Thyroid gland (tissue), 4 donors: ENCODE measurements around the gene NYNRIN. TPM values are rescaled to one million over a fixed set of nuclear protein-coding genes. Genes with fewer than 3 reads are reported as not detected.

Source experiments
- DNase-seq, 2 donors: peaks; one replicate each; pipeline ENCODE4 v3.0.0-alpha.2; 2019
- H3K27ac ChIP-seq, 3 donors: fragments of 200-600 bp; sonication (generic); 1 replicate in 2 of 3; 2 replicates in 1 of 3; pipeline ENCODE4 v1.5.1; 2016 to 2019; ENCODE audit warnings: mild to moderate bottlenecking in 1 of 3, moderate library complexity in 1 of 3
- H3K27me3 ChIP-seq: fragments of 200-600 bp; sonication (generic); one replicate; pipeline ENCODE4 v1.5.1; 2019
- H3K36me3 ChIP-seq, 2 donors: fragments of 200-600 bp; sonication (generic); one replicate each; pipeline ENCODE4 v1.5.1; 2016 to 2019
- H3K4me1 ChIP-seq, 2 donors: fragments of 200-600 bp; sonication (generic); one replicate each; pipeline ENCODE4 v1.5.1; 2017 to 2019
- H3K4me3 ChIP-seq, 3 donors: fragments of 200-600 bp; sonication (generic); replicated peaks in 1 of 3; 1 replicate in 2 of 3; 2 replicates in 1 of 3; pipeline ENCODE4 v1.5.1; 2016; ENCODE audit warnings: mild to moderate bottlenecking in 1 of 3
- H3K9me3 ChIP-seq: fragments of 200-600 bp; sonication (generic); one replicate; pipeline ENCODE4 v1.5.1; 2017
- POLR2A ChIP-seq, 2 donors: fragments of 450-650 bp; IDR thresholded peaks; one replicate each; pipeline ENCODE4 v1.6.1; 2017; ENCODE audit warnings: antibody characterized with exemption in 2 of 2, mild to moderate bottlenecking in 2 of 2, moderate library complexity in 1 of 2
- WGBS, 2 donors: methylation state at CpG; one replicate each; pipeline ENCODE4 v1.1.5; 2017; 5-methylcytosine and 5-hydroxymethylcytosine counted together
- intact Hi-C: fragments of 100-400 bp; cut with DNase I; formaldehyde crosslinking; loops from one replicate; pipeline ENCODE4 v1.15.1; 2023
- total RNA-seq, 4 donors: library from RNA; depleted of rRNA; stranded (reverse); fragments of >200 nt; gene quantifications; one replicate each; pipeline ENCODE4 v1.2.3, GENCODE V29; 2016
- TF ChIP-seq, protein P1 (sequence below), 6 experiments: fragments of 200-600 bp in 3 of 6; fragments of 450-650 bp in 3 of 6; sonication (generic) in 3 of 6; IDR thresholded peaks; one replicate each; pipeline ENCODE4 v1.5.1; 2016 to 2019; ENCODE audit warnings: antibody characterized with exemption in 6 of 6, mild to moderate bottlenecking in 2 of 6, inconsistent platforms in 1 of 6, moderate library complexity in 1 of 6

NYNRIN gene
- total RNA-seq, 4 donors from 2014 or later = 11.7 to 19.9 (median 12.3) TPM

DNA sequence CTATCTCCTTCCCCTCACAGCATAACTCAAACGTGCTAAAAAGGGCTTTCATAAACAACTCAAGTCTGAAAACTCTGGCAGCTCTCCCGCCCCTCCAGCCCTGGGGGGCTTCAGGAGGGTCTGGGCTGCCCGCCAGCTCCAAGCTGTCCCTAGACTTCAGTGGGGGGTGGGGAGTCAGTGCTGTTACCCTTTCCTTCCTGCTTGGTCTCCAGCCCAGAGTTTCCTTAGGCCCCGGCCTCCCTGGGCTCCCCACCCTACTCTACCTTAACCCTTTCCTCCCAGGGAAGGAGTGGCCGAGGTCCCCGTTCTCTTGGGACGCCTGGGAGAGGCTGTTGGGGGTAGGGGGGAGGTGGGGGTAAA lies 530 bp upstream of the NYNRIN start:
- H3K27me3 ChIP-seq = no peaks in the 10 kb centered on the region
- WGBS, 2 donors = 14 to 19% methylated on average over 7 of the region's 7 CpGs
- DNase-seq = peak in 1 of 2 donors; percentile 34
- H3K4me1 ChIP-seq = peaks cover 34 to 50% of the 10 kb centered on the region in 2 donors
- H3K27ac ChIP-seq = peak overlapping the region; percentile 42 to 83 (median 77)
- no peaks in the 10 kb centered on the region for H3K36me3 ChIP-seq
- peak overlapping the region in 1 of 3 donors; percentile 60 for H3K4me3 ChIP-seq
- no peak for TF ChIP-seq POLR2A (IDR thresholded peaks at IDR 0.05)
- TF ChIP-seq, protein P1, sequence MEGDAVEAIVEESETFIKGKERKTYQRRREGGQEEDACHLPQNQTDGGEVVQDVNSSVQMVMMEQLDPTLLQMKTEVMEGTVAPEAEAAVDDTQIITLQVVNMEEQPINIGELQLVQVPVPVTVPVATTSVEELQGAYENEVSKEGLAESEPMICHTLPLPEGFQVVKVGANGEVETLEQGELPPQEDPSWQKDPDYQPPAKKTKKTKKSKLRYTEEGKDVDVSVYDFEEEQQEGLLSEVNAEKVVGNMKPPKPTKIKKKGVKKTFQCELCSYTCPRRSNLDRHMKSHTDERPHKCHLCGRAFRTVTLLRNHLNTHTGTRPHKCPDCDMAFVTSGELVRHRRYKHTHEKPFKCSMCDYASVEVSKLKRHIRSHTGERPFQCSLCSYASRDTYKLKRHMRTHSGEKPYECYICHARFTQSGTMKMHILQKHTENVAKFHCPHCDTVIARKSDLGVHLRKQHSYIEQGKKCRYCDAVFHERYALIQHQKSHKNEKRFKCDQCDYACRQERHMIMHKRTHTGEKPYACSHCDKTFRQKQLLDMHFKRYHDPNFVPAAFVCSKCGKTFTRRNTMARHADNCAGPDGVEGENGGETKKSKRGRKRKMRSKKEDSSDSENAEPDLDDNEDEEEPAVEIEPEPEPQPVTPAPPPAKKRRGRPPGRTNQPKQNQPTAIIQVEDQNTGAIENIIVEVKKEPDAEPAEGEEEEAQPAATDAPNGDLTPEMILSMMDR (IDR thresholded peaks at IDR 0.05) = no peak
- intact Hi-C loops = no loop called here
- no peaks in the 10 kb centered on the region for H3K9me3 ChIP-seq

GRCh38 chr14:24399447-24399822 lies 632 bp downstream of the NYNRIN start:
- no peaks in the 10 kb centered on the region for H3K36me3 ChIP-seq
- H3K27ac ChIP-seq = peak overlapping the region in 2 of 3 donors; percentile 77 to 83
- peak overlapping the region; percentile 45 to 65 (median 60) for H3K4me3 ChIP-seq
- DNase-seq = peak in 1 of 2 donors; percentile 24
- no peaks in the 10 kb centered on the region for H3K27me3 ChIP-seq
- peaks cover 34 to 62% of the 10 kb centered on the region in 2 donors for H3K4me1 ChIP-seq
- 14 to 15% methylated on average over 8 of the region's 8 CpGs for WGBS, 2 donors
- intact Hi-C loops = no loop called here
- TF ChIP-seq POLR2A (IDR thresholded peaks at IDR 0.05) = no peak
- TF ChIP-seq, protein P1 (IDR thresholded peaks at IDR 0.05) = no peak
- H3K9me3 ChIP-seq = no peaks in the 10 kb centered on the region

- Histone ChIP-seq H3K27ac (peak overlapping the region in 2 of 3 donors; percentile 77 to 83), H3K27me3 (no peaks in the 10 kb centered on the region), H3K9me3 (no peaks in the 10 kb centered on the region), H3K4me3 (peak overlapping the region in 1 of 3 donors; percentile 60), H3K36me3 (no peaks in the 10 kb centered on the region), H3K4me1 (peaks cover 34 to 65% of the 10 kb centered on the region in 2 donors)
- no peak for DNase-seq
- WGBS, 2 donors = 48 to 50% methylated on average over 4 of the region's 4 CpGs
- TF ChIP-seq POLR2A (IDR thresholded peaks at IDR 0.05) = no peak
- TF ChIP-seq, protein P1 (IDR thresholded peaks at IDR 0.05) = no peak
- intact Hi-C loops = no loop called here
Observed at GRCh38 chr14:24399999-24400718, 1.4 kb downstream of the NYNRIN start.

- WGBS, 2 donors = 43 to 46% methylated on average over 9 of the region's 9 CpGs
- Histone ChIP-seq H3K27me3 (no peaks in the 10 kb centered on the region), H3K4me1 (peaks cover 34 to 65% of the 10 kb centered on the region in 2 donors), H3K9me3 (no peaks in the 10 kb centered on the region), H3K27ac (peak overlapping the region; percentile 38 to 69 (median 59)), H3K36me3 (no peaks in the 10 kb centered on the region), H3K4me3 (no peak overlapping the region)
- intact Hi-C loops = no loop called here
- peak in 1 of 2 donors; percentile 21 for DNase-seq
- TF ChIP-seq POLR2A (IDR thresholded peaks at IDR 0.05) = no peak
- TF ChIP-seq, protein P1 (IDR thresholded peaks at IDR 0.05) = no peak
Observed at GRCh38 chr14:24401810-24402702, 3.3 kb downstream of the NYNRIN start.
